GM18519 (cell line): ENCODE data around the gene METTL18.

Experiments
- ATAC-seq: cut with Tn5 transposase; IDR thresholded peaks from one replicate; pipeline ENCODE4 v1.9.1; 2021; ENCODE audit warnings: mild to moderate bottlenecking, moderate library complexity; ENCODE audit not compliant: unreplicated experiment, low FRiP score

METTL18 gene

DNA sequence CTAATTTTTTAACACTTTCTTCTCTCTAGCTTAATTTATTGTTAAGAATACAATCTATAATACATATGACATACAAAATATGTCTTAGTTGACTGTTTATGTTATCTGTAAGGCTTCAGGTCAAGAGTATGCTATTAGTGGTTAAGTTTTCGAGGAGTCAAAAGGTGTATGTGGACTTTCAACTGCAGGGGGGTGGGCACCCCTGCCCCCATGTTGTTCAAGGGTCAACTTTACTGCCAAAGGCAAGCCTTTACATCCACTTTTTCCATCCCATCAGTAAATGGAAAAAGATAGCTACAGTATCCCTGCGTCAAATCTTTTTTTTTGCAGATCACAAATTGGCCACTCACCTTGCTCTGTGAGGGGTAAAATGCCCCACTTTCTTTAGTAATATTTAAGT, 6.3 kb downstream of the METTL18 start:
- ATAC-seq: no peak

DNA sequence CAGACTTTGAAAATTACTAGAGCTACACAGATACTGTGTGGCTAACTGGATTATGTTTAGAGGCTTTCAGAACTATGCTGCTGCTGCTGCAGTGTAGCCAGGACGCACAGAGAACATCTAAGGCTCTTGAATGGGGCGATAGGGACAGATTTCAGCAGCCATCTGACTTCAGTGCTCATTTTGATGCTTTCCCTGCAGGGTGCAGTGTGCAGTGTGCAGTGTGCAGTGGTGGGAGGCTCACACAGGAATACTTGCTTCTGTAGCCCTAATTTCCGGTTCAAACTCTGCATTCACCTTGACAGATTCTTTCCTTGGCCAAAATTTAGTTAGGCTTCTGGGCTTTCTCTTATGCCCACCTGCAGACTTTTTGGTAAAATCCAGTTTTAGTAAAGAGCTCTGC, 7.7 kb downstream of the METTL18 start:
- no peak for ATAC-seq

DNA sequence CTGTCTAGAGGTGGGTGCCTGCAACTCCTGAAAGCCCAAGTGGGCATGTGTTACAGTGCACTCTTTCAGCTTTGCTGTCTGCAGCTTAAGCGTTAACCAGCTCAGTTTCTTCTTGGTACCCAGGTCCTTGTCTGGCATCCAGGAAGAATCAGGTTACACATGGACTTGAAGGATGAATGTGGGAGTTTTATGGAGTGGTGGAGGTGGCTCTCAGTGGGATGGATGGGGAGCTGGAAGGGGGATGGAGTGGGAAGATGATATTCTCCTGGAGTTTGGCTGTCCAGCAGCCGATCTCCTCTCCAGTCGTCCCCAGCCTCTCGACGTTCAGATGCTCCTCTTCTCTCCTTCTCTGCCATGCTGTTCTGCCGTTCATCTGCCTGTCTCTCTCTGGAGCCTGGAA, 9.4 kb downstream of the METTL18 start:
- ATAC-seq: no peak

DNA sequence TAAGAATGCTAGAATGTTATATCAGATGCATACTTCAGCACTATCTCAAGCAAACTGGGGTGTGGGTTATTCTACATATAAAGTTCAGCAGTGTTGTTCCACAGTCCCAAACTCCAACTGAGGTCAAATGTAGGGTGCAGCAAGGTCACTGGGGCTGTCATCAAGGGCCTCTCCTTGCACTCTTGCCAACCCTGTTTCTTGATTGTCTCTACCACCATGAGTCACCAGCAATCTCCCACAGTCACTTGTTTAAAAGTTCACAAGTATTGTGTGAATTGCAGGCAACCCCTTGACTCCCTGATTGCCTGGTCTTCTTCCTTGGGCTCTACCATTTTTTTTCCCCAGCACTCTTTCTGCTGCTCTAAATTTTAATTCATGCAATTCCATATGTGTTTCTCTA, 10.6 kb downstream of the METTL18 start:
- no peak for ATAC-seq

DNA sequence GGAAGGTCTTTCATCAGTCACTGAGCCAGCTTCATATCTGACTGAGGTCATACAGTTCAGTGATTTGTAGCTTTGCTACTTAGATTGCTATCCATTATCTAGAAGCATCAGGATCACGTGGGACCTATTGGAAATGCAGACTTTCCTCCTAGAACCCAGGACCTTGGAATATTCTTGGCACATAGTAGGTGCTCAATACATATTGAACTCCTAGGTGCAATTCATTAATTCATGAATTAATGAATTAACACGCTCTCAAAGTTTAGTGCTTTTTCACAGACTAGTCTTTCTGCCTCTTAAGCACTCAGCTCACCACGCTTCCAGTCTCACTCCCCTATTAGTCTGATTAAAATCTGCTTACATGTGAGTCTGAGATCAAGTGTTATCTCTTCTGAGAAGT, 12.1 kb downstream of the METTL18 start:
- no peak for ATAC-seq

DNA sequence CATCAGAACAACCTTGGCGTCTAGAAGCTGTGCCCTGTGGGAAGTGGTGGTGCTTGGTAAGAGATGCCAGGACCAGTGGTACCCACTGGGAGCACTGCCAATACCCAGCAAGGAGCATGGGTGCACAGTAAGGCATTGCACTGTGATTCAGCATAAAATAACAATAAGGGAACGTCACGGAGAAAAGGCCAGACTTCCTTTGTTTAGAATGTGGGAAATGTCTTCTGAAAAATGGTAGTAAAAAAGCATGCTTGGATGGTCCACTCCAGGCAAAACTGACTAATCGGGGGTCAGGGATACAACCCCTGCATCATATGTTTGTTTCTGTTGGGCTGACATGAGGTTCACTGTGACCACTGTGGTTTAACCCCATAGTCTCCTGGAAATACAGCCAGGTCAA, 14.7 kb downstream of the METTL18 start:
- no peak for ATAC-seq

DNA sequence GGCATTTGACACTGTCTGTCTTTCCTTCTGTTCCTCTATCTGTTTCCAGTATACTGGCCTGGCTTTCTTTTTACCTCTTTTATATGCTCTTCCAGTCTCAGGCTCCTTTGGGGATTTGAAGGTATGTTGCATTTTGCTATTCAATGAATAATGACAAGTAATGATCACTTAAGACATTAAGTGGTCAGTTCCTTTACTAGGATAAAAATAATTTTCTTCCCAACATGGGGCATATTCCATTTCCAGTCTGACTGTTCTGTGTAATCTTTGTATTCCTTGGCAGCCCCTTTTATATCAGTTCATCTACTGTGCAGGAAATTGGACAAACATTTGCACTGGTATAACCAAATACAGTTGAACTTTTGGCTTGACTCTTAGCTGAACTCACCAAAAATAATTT, 15.6 kb downstream of the METTL18 start:
- ATAC-seq: no peak

DNA sequence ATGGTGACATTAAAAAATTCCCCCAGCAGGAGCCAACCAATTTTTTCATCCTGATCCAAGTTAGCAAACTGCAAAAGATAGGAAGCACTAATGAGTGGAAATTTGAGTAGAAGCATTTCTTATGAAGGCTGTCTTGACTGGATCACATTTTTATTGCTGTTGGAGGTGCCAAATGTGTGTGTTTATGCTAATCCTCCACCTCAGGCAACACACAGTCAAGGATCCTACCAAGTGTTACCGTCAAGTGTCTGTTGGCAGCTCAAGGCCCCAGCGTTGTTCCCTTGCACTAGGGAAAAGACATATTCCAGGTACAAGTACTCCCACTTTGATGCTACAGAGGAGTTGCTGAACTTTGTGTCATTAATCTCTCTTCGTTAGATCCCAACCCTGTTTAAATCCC, 18.3 kb downstream of the METTL18 start:
- ATAC-seq: no peak

DNA sequence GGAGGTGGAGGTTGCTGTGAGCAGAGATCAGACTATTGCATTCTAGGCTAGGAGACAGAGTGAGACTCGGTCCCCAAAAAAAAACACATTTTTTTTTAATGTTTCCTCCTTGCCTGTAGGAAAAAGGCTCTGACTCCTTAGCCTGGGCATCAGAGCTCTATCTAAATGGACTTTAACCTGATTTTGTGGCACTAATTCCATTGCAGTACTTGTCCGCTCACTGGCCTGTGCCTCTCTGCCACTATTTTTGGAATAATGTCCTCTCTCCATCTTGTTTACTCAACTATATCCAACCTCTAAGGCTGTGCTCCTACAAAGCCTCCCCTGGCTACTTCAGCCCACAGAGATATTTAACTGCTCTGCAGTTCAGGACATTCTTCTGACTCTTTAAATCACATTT, 26.5 kb downstream of the METTL18 start:
- ATAC-seq: no peak

DNA sequence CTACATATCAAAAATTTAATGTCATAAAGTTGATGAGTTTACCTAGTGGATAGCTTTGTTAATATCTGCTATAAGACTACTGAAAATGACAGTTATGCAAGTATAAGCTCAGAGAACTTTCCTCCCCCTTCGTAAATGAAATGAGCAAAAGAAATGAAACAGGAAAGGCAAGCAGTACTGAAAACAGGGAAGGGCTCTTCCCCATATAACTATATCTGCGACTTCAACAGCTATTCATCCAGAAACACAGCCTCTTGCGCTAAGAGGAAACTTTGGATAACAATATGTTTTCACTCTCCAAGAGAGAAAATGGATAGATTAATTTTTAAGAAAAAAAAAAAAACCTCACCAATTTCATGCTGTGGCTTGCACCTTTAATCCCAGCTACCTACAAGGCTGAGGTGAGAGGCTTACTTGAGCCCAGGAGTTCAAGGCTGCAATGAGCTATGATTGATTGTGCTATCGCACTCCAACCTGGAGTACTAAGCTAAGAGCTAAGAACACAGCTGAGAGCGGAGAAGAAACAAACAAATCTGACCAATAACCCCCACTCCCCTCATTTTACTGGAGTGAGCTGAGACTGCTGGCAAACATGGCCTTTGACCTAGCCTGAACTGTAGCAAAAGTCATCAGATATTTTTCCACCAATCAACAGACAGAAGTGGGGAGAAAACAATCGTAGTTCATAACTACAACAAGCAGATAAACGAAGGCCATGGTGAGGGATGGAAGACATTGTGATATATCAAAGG, 29.0 kb downstream of the METTL18 start:
- no peak for ATAC-seq

DNA sequence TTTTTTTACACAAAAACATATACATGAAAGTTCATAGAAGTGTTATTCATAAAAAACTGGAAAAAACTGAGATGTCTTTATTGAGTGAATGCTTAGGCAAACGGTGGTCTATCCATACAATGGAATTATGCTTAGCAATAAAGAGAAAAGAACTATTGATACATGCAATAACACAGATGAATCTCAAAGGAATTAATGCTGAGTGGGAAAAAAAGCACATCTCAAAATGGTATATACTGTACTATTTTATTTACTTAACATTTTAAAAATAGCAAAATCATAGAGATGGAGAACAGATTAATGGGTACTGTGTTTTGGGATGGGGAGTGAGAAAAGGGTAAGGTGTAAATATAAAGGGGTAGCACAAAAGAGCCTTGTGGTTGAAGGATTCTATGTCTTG, 29.8 kb downstream of the METTL18 start:
- no peak for ATAC-seq

DNA sequence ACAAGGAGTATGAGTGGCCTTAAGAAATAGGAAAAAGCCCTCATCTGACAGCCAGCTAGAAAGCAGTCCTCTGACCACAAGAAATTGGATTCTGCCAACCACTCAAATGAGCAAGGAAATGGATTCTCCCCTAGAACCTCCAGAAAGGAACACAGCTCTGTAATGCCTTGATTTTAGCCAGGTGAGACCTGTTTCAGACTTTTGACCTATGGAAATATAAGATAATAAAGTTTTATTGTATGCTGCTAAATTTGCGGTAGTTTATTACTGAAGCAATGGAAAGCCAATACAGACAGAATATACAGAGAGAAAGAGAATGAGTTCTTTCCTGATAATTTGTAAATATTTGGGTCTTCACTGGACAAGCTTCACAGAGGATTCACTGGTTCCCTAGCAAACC, 32.0 kb downstream of the METTL18 start:
- ATAC-seq: no peak

DNA sequence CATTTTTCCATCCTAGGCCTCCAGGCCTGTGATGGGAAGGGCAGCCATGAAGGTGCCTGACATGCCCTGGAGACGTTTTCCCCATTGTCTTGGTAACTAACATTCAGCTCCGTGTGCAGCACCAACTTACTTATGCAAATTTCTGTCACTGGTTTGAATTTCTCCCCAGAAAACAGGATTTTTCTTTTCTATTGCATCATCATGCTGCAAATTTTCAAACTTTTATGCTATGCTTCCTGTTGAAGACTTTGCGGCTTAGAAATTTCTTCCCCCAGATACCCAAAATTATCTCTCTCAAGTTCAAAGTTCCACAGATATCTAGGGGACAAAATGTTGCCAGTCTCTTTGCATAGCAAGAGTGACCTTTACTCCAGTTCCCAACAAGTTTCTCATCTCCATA, 35.7 kb downstream of the METTL18 start:
- ATAC-seq: no peak

DNA sequence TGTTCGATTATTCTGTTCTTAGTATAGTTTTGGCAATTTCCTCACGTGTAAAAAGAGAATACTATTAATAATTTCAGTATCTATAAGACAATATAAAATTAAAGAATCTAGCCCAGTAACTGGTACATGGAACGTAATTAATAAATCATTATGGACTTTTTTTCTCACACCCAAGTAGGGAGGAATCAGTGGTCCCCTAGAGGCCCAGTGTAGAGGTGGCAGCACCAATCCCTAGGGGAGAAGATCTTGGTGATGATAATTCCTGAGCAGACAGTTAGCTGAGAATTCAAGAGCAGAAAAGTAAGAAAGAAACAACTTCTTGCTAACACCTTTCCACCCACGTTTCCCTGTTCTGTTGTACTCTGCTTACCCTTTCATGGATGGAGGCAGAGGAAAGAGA, 41.2 kb downstream of the METTL18 start:
- no peak for ATAC-seq

DNA sequence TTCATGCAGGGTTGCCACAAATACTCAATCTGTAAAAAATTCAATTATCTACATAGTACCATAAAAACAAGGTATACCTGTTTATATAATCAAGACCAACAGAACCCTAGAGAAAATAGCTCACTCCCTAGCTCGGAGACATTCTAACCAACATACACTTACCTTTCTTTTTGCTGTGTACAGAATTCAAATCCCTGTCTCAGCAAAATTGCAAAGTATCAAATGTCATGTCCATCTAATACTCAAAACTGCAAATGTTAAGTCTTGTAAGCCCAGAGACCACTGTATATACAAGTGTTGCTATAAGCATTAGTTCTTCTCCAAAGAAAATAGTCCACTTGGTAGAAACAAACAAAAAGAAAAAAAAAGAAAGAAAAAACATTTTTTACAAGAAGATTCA, 44.7 kb downstream of the METTL18 start:
- no peak for ATAC-seq

DNA sequence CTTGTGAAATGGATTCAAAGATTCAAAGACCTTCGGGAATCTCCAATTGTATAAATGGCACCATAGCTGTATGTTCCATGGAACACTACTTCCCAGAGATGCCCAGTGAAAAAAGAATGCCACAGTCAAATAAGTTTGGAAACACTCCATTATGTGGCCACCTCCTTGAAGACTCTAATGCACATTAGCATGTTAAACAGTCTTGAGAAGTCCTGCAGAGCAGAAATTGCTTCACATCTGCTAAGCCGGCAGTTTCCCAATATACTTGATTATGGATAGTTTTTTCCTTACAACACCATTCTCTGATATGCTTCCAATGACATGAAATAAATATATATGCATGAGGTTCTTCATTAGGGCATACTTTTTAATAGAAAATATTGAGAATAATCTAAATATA, 48.2 kb downstream of the METTL18 start:
- no peak for ATAC-seq

DNA sequence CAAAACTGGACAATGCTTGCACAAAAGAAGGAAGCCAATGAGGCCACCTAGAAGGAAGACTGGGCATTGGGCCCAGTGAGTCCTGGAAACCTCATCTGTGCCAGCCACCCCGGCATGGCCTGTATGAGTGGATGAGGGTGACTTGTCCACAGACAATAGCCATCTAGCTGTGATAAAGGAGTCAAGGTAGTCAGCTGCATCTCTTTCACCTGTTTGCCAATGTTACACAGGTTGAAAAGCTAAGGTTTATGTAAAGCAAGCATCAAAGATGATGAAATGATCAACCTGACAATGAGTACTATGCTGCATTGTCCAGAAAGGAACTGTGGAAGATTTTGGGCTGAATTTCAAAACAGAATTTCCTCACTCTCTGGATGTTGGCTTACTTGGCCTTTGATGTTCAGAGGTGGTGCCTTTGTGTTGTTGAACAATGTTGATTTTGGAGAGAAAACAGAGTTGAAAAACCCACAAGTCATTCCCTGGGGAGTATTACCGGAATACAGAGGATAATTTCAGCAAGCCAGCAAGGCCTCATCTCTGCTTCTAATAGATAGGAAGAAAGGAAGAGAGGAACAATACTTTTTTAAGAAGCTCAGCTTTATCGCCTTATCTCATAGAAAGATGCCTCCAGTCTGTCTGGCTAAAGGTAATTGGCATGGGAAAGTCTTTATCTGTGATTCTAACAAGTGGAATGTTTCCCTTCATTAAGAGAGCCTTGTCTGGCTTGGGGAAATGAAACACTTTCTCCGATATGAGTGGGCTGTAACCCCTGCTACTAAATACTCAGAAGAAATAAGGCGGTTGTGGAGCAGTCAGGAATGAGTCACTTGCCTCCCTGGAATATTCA, 49.5 kb downstream of the METTL18 start:
- ATAC-seq: no peak
